ENCODE results near the gene FBXO45. TPM values are rescaled to one million over a fixed set of nuclear protein-coding genes. Genes with fewer than 3 reads are reported as not detected.
"Not testable (repeated sequence)": the region's sequence is repeated elsewhere in the genome, so short reads cannot be mapped to it uniquely, and the experiment has no call there.

Gene FBXO45
- total and polyA plus RNA-seq, 2 experiments from 2014 or later, result 6.8 to 12.2 TPM

GRCh38 chr3:196611761-196612483 is 43.5 kb downstream of the FBXO45 start:
- Histone ChIP-seq H3K4me1 (ENCODE audit: insufficient read depth) (no peaks in the 10 kb centered on the region), H3K9me2 (replicated peaks; ENCODE audit: insufficient read depth) (no peaks in the 10 kb centered on the region), H3K36me3 (replicated peaks; ENCODE audit: insufficient read depth, low read depth) (no peaks in the 10 kb centered on the region), H2AFZ (no peak overlapping the region), H3K9me3 (ENCODE audit: low read depth) (peaks cover 3% of the 10 kb centered on the region), H4K20me1 (ENCODE audit: insufficient read depth, poor library complexity, severe bottlenecking) (no peaks in the 10 kb centered on the region), H3K27ac (no peak overlapping the region), H3K4me2 (no peak overlapping the region), H3K79me2 (no peaks in the 10 kb centered on the region), H3K27me3 (no peaks in the 10 kb centered on the region), H3K4me3 (no peak overlapping the region)
- DNase-seq (ENCODE audit: low spot score), result no peak
- WGBS (ENCODE audit: low lambda C conversion rate, missing lambda C conversion rate), result 73% methylated on average over 10 of the region's 10 CpGs
- TF ChIP-seq CTCF (IDR thresholded peaks at IDR 0.05; ENCODE audit: poor library complexity) (no peak), EZH2phosphoT487 (IDR thresholded peaks at IDR 0.05; ENCODE audit: low read depth, severe bottlenecking, unreplicated experiment) (no peak), EZH2 (IDR thresholded peaks at IDR 0.05; ENCODE audit: borderline replicate concordance) (no peak)

- not testable (repeated sequence) for H3K36me3 ChIP-seq (replicated peaks; ENCODE audit: insufficient read depth, low read depth); H3K9me2 ChIP-seq (replicated peaks; ENCODE audit: insufficient read depth); H3K4me2 ChIP-seq; H2AFZ ChIP-seq; H3K79me2 ChIP-seq; H4K20me1 ChIP-seq (ENCODE audit: insufficient read depth, poor library complexity, severe bottlenecking); H3K9me3 ChIP-seq (ENCODE audit: low read depth); H3K27ac ChIP-seq; DNase-seq (ENCODE audit: low spot score); H3K27me3 ChIP-seq; H3K4me1 ChIP-seq (ENCODE audit: insufficient read depth); H3K4me3 ChIP-seq
- WGBS (ENCODE audit: low lambda C conversion rate, missing lambda C conversion rate), result 96% methylated on average over 6 of the region's 6 CpGs
Measured at GRCh38 chr3:196615234-196615633, 46.8 kb downstream of the FBXO45 start.

- H3K4me2 ChIP-seq, result no peak overlapping the region
- no peak for DNase-seq (ENCODE audit: low spot score)
- no peaks in the 10 kb centered on the region for H3K79me2 ChIP-seq
- H4K20me1 ChIP-seq (ENCODE audit: insufficient read depth, poor library complexity, severe bottlenecking), result no peaks in the 10 kb centered on the region
- H2AFZ ChIP-seq, result no peak overlapping the region
- no peak overlapping the region for H3K4me3 ChIP-seq
- H3K9me3 ChIP-seq (ENCODE audit: low read depth), result no peaks in the 10 kb centered on the region
- H3K9me2 ChIP-seq (replicated peaks; ENCODE audit: insufficient read depth), result no peaks in the 10 kb centered on the region
- TF ChIP-seq EZH2 (IDR thresholded peaks at IDR 0.05; ENCODE audit: borderline replicate concordance) (no peak), CTCF (IDR thresholded peaks at IDR 0.05; ENCODE audit: poor library complexity) (no peak), EZH2phosphoT487 (IDR thresholded peaks at IDR 0.05; ENCODE audit: low read depth, severe bottlenecking, unreplicated experiment) (no peak)
- no peaks in the 10 kb centered on the region for H3K36me3 ChIP-seq (replicated peaks; ENCODE audit: insufficient read depth, low read depth)
- no peak overlapping the region for H3K27ac ChIP-seq
- H3K4me1 ChIP-seq (ENCODE audit: insufficient read depth), result no peaks in the 10 kb centered on the region
- no peaks in the 10 kb centered on the region for H3K27me3 ChIP-seq
- WGBS (ENCODE audit: low lambda C conversion rate, missing lambda C conversion rate), result 80% methylated on average over 5 of the region's 5 CpGs
Measured at GRCh38 chr3:196617256-196617655, 48.8 kb downstream of the FBXO45 start.

- Histone ChIP-seq H3K27ac (peak overlapping the region; percentile 46), H3K4me2 (no peak overlapping the region)
- TF ChIP-seq EZH2phosphoT487 (IDR thresholded peaks at IDR 0.05; ENCODE audit: low read depth, severe bottlenecking, unreplicated experiment), result no peak
Measured at GRCh38 chr3:196619223-196619622, 50.8 kb downstream of the FBXO45 start.

GRCh38 chr3:196619627-196620026 is 51.2 kb downstream of the FBXO45 start:
- WGBS (ENCODE audit: low lambda C conversion rate, missing lambda C conversion rate), result 33% methylated on average over 4 of the region's 5 CpGs
- not testable (repeated sequence) for H3K9me3 ChIP-seq (ENCODE audit: low read depth); H3K4me3 ChIP-seq; H3K79me2 ChIP-seq; H3K4me2 ChIP-seq; H4K20me1 ChIP-seq (ENCODE audit: insufficient read depth, poor library complexity, severe bottlenecking); H3K27me3 ChIP-seq; DNase-seq (ENCODE audit: low spot score); H2AFZ ChIP-seq; H3K9me2 ChIP-seq (replicated peaks; ENCODE audit: insufficient read depth); H3K4me1 ChIP-seq (ENCODE audit: insufficient read depth); H3K36me3 ChIP-seq (replicated peaks; ENCODE audit: insufficient read depth, low read depth)
- H3K27ac ChIP-seq, result peak overlapping the region; percentile 56

More at GRCh38 chr3:196619223-196619622, 50.8 kb downstream of the FBXO45 start:
- Histone ChIP-seq H3K36me3 (replicated peaks; ENCODE audit: insufficient read depth, low read depth) (no peaks in the 10 kb centered on the region), H3K4me3 (no peak overlapping the region), H2AFZ (peak overlapping the region; percentile 36), H3K9me2 (replicated peaks; ENCODE audit: insufficient read depth) (no peaks in the 10 kb centered on the region), H3K4me1 (ENCODE audit: insufficient read depth) (no peaks in the 10 kb centered on the region), H4K20me1 (ENCODE audit: insufficient read depth, poor library complexity, severe bottlenecking) (no peaks in the 10 kb centered on the region), H3K79me2 (no peaks in the 10 kb centered on the region), H3K9me3 (ENCODE audit: low read depth) (no peaks in the 10 kb centered on the region), H3K27me3 (no peaks in the 10 kb centered on the region)
- no peak for DNase-seq (ENCODE audit: low spot score)
- 20% methylated on average over 5 of the region's 5 CpGs for WGBS (ENCODE audit: low lambda C conversion rate, missing lambda C conversion rate)
